NCI-H187 (cell line): ENCODE results near the gene ORC3.
"Not testable (repeated sequence)": the region's sequence is repeated elsewhere in the genome, so short reads cannot be mapped to it uniquely, and the experiment has no call there.

Experiments
- DNase-seq, 2 experiments: peaks; one replicate each; lab custom pipeline; 2025; lab: John Stamatoyannopoulos, UW

ORC3 gene

GRCh38 chr6:87600576-87600975 is 10.6 kb downstream of the ORC3 start:
- no peak for DNase-seq

- no peak for DNase-seq
These were observed 16.3 kb downstream of the ORC3 start for GRCh38 chr6:87606199-87606598.

GRCh38 chr6:87608802-87609201 is 18.9 kb downstream of the ORC3 start:
- no peak for DNase-seq

- not testable (repeated sequence) for DNase-seq
These were observed 23.1 kb downstream of the ORC3 start for GRCh38 chr6:87613018-87613417.

GRCh38 chr6:87617405-87617804 is 27.5 kb downstream of the ORC3 start:
- DNase-seq, result no peak

GRCh38 chr6:87618531-87618930 is 28.6 kb downstream of the ORC3 start:
- DNase-seq, result no peak

GRCh38 chr6:87623248-87623647 is 33.3 kb downstream of the ORC3 start:
- DNase-seq, result no peak

- DNase-seq, result no peak
These were observed 38.5 kb downstream of the ORC3 start for GRCh38 chr6:87628424-87628823.

GRCh38 chr6:87628881-87629280 is 38.9 kb downstream of the ORC3 start:
- no peak for DNase-seq

GRCh38 chr6:87630746-87631145 is 40.8 kb downstream of the ORC3 start:
- DNase-seq, result no peak

- DNase-seq, result no peak
These were observed 43.9 kb downstream of the ORC3 start for GRCh38 chr6:87633851-87634250.

- DNase-seq, result no peak
These were observed 46.4 kb downstream of the ORC3 start for GRCh38 chr6:87636315-87636714.

- no peak for DNase-seq
These were observed 47.2 kb downstream of the ORC3 start for GRCh38 chr6:87637106-87637505.

GRCh38 chr6:87639373-87639772 is 49.4 kb downstream of the ORC3 start:
- DNase-seq, result no peak

- no peak for DNase-seq
These were observed 51.2 kb downstream of the ORC3 start for GRCh38 chr6:87641065-87641692.

- DNase-seq, result no peak
These were observed 55.1 kb downstream of the ORC3 start for GRCh38 chr6:87645080-87645479.

GRCh38 chr6:87653074-87653962 is 63.4 kb downstream of the ORC3 start:
- no peak for DNase-seq

- no peak for DNase-seq
These were observed 64.2 kb downstream of the ORC3 start for GRCh38 chr6:87654122-87654521.

- no peak for DNase-seq
These were observed 65.0 kb downstream of the ORC3 start for GRCh38 chr6:87654875-87655454.

- no peak for DNase-seq
These were observed 65.9 kb downstream of the ORC3 start for GRCh38 chr6:87655824-87656223.

GRCh38 chr6:87656857-87657256 is 66.9 kb downstream of the ORC3 start:
- no peak for DNase-seq

GRCh38 chr6:87658516-87658915 is 68.6 kb downstream of the ORC3 start:
- no peak for DNase-seq

- DNase-seq, result no peak
These were observed 70.4 kb downstream of the ORC3 start for GRCh38 chr6:87660226-87660911.
